Stomach (tissue), 9 donors: ENCODE results near the gene MEIKIN. TPM values are rescaled to one million over a fixed set of nuclear protein-coding genes. Genes with fewer than 3 reads are reported as not detected.

Experiments
- DNase-seq, 2 donors: peaks; one replicate each; pipeline versions ENCODE4 v3.0.0 to v3.0.0-alpha.2; 2013 to 2019
- H3K27ac ChIP-seq, 5 donors: fragments of 200-600 bp in 4 of 5; sonication (generic) in 4 of 5; one replicate each; pipeline ENCODE4 v1.5.1; 2013 to 2019; ENCODE audit warnings: mild to moderate bottlenecking in 1 of 5, moderate library complexity in 1 of 5
- H3K27me3 ChIP-seq, 3 donors: fragments of 200-600 bp; sonication (generic); one replicate each; pipeline ENCODE4 v1.5.1; 2017 to 2019; ENCODE audit warnings: mixed run types in 1 of 3
- H3K36me3 ChIP-seq, 4 donors: fragments of 200-600 bp; sonication (generic); 1 replicate in 3 of 4; 2 replicates in 1 of 4; pipeline ENCODE4 v1.5.1; 2016 to 2019
- H3K4me1 ChIP-seq, 4 donors: fragments of 200-600 bp; sonication (generic); one replicate each; pipeline ENCODE4 v1.5.1; 2016 to 2019
- H3K4me3 ChIP-seq, 4 donors: fragments of 200-600 bp; sonication (generic) in 3 of 4; one replicate each; pipeline ENCODE4 v1.5.1; 2016 to 2019; ENCODE audit warnings: mild to moderate bottlenecking in 1 of 4
- H3K9me3 ChIP-seq, 4 donors: fragments of 200-600 bp; sonication (generic); one replicate each; pipeline ENCODE4 v1.5.1; 2016 to 2019
- EP300 ChIP-seq: sonication (generic); formaldehyde crosslinking; IDR thresholded peaks from one replicate; pipeline ENCODE4 v1.6.1; 2017; ENCODE audit warnings: antibody characterized with exemption
- POLR2A ChIP-seq, 4 donors: fragments of 450-650 bp; IDR thresholded peaks; one replicate each; pipeline ENCODE4 v1.6.1; 2016; ENCODE audit warnings: antibody characterized with exemption in 4 of 4, control low read depth in 2 of 4, mild to moderate bottlenecking in 1 of 4, moderate library complexity in 1 of 4
- POLR2AphosphoS5 ChIP-seq, 3 donors: sonication (generic); formaldehyde crosslinking; IDR thresholded peaks; one replicate each; pipeline ENCODE4 v1.6.1; 2016; ENCODE audit warnings: antibody characterized with exemption in 3 of 3
- whole genome bisulfite sequencing, 5 donors: extraction: QIAGEN DNeasy Blood & Tissue Kit in 3 of 5; methylation state at CpG; one replicate each; pipeline versions ENCODE4 v1.1.5 to v1.1.7; 2013 to 2018; 5-methylcytosine and 5-hydroxymethylcytosine counted together
- intact Hi-C: fragments of 100-400 bp; cut with DNase I; formaldehyde crosslinking; loops from one replicate; pipeline ENCODE4 v1.15.1; 2023; ENCODE audit warnings: low total_unique reads
- polyA plus RNA-seq, 3 donors: library from polyadenylated mRNA; stranded (reverse); fragments of 200-250 nt; gene quantifications; one replicate each; pipeline ENCODE4 v1.2.3, GENCODE V29; 2013
- total RNA-seq, 5 donors: library from RNA; depleted of rRNA; stranded (reverse); fragments of >200 nt; gene quantifications; one replicate each; pipeline versions ENCODE4 v1.1.0 to v1.2.3, GENCODE V29; 2014 to 2016
- TF ChIP-seq, protein P1 (sequence below), 7 experiments: fragments of 450-650 bp in 4 of 7; fragments of 200-600 bp in 3 of 7; sonication (generic) in 3 of 7; IDR thresholded peaks; one replicate each; pipeline ENCODE4 v1.5.1; 2016 to 2019; ENCODE audit warnings: antibody characterized with exemption in 7 of 7, control low read depth in 2 of 7, mild to moderate bottlenecking in 1 of 7
- donor health status: healthy with polysubstance abuse.
- donor health status: Bipolar disorder and iron deficiency.
- donor health status: healthy.

Gene MEIKIN
- total and polyA plus RNA-seq, 8 donors = 0.37 TPM; not detected in 7

DNA sequence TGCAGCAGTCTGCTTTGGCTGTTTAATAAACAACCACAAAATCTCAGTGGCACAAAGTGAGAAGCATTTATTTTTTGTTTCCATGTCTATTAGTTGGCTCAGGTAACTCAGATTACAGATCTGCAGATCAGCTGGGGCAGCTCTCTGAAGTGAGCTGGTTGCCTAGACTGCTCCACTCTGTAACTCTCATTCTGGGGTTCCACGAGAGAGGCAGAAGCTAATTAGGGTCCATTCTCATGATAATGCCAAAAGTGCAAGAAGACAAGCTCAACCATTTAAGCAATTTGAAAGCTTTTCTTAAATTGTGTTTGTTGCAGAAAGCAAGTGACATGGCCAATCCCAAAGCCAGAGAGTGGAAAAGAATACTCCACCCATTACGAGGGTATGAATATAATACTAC is 13.2 kb downstream of the MEIKIN start:
- Histone ChIP-seq H3K27me3 (no peaks in the 10 kb centered on the region), H3K27ac (no peak overlapping the region), H3K4me1 (no peaks in the 10 kb centered on the region), H3K4me3 (no peak overlapping the region), H3K9me3 (peaks cover 0 to 37% (median 24%) of the 10 kb centered on the region in 4 donors), H3K36me3 (no peaks in the 10 kb centered on the region)
- no peak for DNase-seq
- TF ChIP-seq POLR2A (IDR thresholded peaks at IDR 0.05) = no peak
- TF ChIP-seq POLR2AphosphoS5 (IDR thresholded peaks at IDR 0.05) = no peak
- TF ChIP-seq EP300 = no peak
- TF ChIP-seq, protein P1, sequence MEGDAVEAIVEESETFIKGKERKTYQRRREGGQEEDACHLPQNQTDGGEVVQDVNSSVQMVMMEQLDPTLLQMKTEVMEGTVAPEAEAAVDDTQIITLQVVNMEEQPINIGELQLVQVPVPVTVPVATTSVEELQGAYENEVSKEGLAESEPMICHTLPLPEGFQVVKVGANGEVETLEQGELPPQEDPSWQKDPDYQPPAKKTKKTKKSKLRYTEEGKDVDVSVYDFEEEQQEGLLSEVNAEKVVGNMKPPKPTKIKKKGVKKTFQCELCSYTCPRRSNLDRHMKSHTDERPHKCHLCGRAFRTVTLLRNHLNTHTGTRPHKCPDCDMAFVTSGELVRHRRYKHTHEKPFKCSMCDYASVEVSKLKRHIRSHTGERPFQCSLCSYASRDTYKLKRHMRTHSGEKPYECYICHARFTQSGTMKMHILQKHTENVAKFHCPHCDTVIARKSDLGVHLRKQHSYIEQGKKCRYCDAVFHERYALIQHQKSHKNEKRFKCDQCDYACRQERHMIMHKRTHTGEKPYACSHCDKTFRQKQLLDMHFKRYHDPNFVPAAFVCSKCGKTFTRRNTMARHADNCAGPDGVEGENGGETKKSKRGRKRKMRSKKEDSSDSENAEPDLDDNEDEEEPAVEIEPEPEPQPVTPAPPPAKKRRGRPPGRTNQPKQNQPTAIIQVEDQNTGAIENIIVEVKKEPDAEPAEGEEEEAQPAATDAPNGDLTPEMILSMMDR (IDR thresholded peaks at IDR 0.05) = no peak
- intact Hi-C loops = no loop called here
- WGBS, 5 donors = 63 to 86% (median 75%) methylated on average over 2 of the region's 2 CpGs

DNA sequence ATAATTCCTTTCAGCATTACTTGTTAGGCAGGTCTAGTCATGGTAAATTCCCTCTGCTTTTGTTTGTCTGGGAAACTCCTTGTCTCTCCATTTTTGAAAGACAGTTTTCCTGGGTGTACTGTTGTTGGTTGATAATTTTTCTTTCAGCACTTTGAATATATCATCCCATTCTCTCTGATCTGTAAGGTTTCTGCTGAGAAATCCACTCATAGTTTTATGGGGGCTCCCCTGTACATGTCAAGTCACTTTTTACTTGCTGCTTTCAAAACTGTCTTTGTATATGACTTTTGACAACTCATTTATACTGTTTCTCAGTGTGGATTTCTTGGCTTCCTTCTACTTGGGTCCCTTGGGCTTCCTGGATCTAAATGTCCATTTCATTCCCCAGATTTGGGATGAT is 16.5 kb downstream of the MEIKIN start:
- H3K36me3 ChIP-seq = no peaks in the 10 kb centered on the region
- DNase-seq = no peak
- peaks cover 0 to 56% (median 35%) of the 10 kb centered on the region in 4 donors for H3K9me3 ChIP-seq
- H3K4me3 ChIP-seq = no peak overlapping the region
- H3K4me1 ChIP-seq = no peaks in the 10 kb centered on the region
- TF ChIP-seq POLR2AphosphoS5 (IDR thresholded peaks at IDR 0.05) = no peak
- TF ChIP-seq, protein P1 (IDR thresholded peaks at IDR 0.05) = no peak
- no peak for TF ChIP-seq EP300
- TF ChIP-seq POLR2A (IDR thresholded peaks at IDR 0.05) = no peak
- no peaks in the 10 kb centered on the region for H3K27me3 ChIP-seq
- intact Hi-C loops = no loop called here
- H3K27ac ChIP-seq = no peak overlapping the region

DNA sequence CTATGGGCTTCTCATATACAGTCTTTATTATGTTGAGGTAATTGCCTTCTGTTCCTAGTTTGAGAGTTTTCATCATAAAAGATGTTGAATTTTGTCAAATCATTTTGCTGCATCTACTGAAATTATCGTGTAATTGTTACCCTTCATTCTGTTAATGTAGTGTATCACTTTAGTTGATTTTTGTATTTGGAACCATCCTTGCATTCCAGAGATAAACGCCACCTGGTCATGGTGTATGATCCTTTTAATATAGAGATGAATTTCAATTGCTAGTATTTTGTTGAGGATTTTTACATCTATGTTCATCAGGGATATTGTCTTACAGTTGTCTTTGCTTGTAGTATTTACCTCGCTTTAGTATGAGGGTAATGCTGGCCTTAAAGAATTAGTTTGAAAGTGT is 19.3 kb downstream of the MEIKIN start:
- TF ChIP-seq POLR2AphosphoS5 (IDR thresholded peaks at IDR 0.05) = no peak
- TF ChIP-seq, protein P1 (IDR thresholded peaks at IDR 0.05) = no peak
- TF ChIP-seq EP300 = no peak
- DNase-seq = no peak
- Histone ChIP-seq H3K4me1 (no peaks in the 10 kb centered on the region), H3K27ac (no peak overlapping the region), H3K36me3 (no peaks in the 10 kb centered on the region), H3K27me3 (no peaks in the 10 kb centered on the region), H3K9me3 (peaks cover 0 to 56% (median 33%) of the 10 kb centered on the region in 4 donors), H3K4me3 (no peak overlapping the region)
- intact Hi-C loops = no loop called here
- WGBS, 5 donors = 65 to 94% (median 75%) methylated on average over 3 of the region's 3 CpGs

DNA sequence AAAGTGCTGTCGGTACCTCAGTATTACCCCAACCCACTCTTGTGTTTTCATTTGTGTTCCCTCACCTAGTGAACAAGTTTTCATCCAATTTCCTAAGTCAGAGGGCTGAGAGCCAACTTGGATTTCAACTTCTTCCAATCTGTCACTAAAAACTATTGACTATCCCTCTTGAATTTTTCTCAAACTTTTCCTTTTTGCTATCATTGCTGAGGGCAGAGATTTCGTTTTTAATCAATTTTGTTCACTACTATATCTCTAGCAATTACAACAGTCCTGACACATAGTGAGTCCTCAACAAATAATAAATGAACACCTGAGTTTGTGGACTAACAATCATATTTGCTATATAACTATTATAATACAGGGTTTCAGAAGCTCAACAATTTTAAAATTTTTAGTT is 29.0 kb downstream of the MEIKIN start:
- no peaks in the 10 kb centered on the region for H3K9me3 ChIP-seq
- H3K4me3 ChIP-seq = no peak overlapping the region
- intact Hi-C loops = no loop called here
- H3K27ac ChIP-seq = no peak overlapping the region
- WGBS, 5 donors = 36 to 54% (median 47%) methylated on average over 2 of the region's 2 CpGs
- no peaks in the 10 kb centered on the region for H3K36me3 ChIP-seq
- no peaks in the 10 kb centered on the region for H3K4me1 ChIP-seq
- H3K27me3 ChIP-seq = no peaks in the 10 kb centered on the region
- no peak for DNase-seq
- no peak for TF ChIP-seq POLR2AphosphoS5 (IDR thresholded peaks at IDR 0.05)
- TF ChIP-seq, protein P1 (IDR thresholded peaks at IDR 0.05) = no peak
- no peak for TF ChIP-seq POLR2A (IDR thresholded peaks at IDR 0.05)
- no peak for TF ChIP-seq EP300
